Fibroblast of skin of right biceps (primary cell): Measurements from ENCODE around the gene CYP46A1.
A peak's percentile ranks its signal among the peaks of the same experiment; 100 is the strongest.

Experiments
- DNase-seq: peaks from one replicate; pipeline ENCODE4 v3.0.0-alpha.2; 2013

The CYP46A1 gene

DNA sequence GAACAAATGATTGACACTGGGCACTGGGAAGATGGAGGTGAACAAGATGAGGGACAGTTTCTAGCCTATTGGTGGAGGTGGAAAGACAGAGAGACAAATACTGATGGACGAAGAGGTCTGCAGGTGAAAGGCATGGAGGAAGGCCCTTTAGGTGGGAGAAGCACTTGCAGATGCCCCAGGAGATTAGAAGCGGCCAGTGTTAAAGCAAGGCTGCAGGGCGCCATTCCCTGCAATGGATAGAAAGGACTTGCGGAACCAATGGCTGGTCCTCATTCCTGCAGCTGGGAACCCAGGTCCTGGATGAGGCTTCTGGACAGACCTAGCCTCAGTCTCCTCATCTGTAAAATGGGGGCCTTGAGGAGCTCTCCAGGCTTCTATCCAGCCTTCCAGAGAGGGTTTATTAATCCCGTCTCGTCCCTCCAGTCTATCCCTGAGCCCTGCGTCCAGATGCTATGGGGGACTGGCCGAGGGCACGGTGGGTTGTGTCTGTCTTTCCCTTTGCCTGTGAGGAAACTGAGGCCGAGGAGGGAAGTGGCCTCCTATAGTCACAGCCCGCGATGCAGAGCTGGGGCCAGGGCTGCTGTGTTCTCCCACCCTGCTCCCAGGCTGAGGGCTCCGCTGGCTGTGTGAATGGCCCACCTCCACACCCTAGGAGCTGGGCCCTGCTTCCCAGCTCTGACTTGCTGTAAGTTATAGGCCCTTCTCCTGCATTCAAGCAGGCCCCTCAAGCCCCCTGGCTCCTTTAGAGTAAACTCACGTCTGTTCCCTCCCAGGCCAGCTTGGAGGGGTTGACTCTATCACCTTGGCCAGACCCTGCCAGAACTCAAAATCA lies 33.0 kb downstream of the CYP46A1 start:
- DNase-seq = no peak

DNA sequence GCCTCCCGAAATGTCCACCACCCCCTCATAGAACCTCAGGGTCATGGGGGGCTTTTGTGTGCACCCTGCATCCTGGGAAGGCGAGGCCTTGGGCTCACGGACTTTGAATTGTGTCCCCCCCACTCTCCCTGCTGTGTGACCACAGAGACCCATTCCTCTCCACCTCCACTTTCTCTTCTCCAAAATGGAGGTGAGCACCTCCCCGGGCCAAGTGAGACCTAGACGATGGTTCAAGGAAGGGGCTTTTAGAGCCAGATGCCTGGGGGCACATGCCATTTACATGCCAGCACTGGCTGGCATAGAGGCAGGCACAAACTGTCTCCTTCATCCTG lies 33.5 kb downstream of the CYP46A1 start:
- DNase-seq = no peak

DNA sequence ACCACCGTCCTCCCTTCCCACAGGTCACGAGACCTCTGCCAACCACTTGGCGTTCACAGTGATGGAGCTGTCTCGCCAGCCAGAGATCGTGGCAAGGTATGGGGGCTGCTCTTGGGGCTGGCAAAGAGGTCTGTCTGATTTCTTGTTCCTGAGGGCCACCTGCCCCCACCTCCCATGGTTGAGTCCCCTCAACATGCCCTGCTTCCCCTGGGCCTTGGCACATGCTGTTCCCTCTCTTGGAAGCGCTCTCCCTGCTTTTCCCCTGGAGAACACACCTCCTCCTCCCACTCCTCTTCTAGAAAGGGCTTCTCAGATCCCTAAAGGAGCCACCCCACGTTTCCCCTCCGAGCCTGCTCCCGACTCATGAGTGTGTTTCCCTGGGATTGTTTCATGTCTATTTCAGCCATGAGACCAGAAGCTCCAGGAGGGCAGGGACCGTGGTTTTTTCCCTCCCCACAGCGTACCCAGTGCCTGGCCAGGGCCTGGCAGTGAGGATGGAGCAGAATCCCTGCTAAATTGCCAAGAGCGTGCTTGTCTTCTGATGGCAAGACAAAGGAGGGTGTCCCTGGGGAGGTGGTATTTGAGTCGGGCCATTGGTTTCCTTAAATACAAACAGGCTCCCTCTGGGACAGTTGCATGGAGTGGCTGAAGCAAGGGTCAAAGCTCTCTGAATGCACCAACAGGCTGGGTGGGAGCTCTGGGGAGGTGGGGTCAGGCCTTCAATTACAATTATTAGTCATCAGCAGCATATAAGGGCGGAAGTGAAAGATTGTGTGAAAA lies 34.1 kb downstream of the CYP46A1 start:
- no peak for DNase-seq

- DNase-seq = no peak
Measured at GRCh38 chr14:99718811-99719192, 34.7 kb downstream of the CYP46A1 start.

DNA sequence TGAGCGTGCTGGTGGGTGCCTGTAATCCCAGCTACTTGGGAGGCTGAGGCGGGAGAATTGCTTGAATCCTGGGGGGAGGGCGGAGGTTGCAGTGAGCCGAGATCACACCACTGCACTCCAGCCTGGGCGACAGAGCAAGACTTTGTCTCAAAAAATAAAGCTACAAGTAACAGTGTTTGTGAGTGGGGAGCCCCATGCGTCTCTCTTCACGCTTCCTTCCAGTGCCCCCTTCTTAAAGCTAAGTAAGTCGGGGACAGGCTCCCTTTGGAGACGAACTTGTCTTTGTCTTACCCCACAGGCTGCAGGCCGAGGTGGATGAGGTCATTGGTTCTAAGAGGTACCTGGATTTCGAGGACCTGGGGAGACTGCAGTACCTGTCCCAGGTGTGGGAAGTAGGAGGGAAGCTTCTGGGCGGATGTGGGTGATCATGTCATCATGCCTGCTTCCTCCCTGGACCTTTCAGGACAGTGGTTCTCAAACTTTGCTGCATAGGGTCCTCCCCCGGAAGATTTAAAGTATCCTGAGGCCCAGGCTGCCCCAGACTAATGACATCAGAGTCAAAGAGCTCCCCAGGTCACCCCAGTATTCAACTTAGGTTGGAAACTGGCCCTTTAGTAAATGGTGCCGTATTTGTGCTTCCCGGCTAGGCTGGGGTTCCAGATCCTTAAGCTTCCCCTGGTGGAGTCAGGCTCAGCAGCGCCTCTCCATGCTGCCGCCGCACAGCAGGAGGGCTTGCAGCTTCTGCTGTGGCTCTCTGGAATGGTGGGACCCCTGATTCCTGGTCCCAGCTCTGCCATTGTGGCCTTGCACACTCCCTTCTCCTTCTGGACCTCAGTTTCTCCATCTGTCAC lies 37.1 kb downstream of the CYP46A1 start:
- no peak for DNase-seq

DNA sequence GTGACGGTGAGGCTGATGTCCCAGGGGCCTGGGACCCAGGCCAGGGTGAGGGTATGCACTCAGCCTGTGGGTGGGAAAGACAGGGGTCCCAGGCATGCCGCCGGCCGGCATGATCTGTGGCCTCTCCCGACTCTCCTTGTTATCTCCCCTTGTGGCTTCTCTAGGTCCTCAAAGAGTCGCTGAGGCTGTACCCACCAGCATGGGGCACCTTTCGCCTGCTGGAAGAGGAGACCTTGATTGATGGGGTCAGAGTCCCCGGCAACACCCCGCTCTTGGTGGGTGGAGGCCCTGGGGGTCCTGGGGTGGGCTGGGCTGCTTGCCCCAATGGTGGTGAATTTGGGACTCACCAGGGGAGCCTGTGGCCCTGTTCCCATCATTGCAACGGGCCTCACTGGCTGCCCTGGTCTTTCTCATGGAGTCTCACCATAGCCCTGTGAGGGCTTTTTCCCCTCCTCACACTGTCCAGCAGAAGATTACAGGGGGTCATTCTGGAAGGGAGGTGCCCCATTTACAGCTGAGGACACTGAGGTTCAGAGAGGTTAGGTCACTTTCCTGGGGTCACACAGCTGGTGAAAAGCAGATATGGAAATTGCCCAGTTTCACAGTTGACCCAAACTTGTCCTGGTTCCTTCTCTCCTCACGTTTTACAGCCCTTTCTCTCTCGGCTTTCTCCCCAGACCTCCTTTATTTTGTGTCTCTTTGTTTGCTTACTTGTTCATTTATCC lies 37.9 kb downstream of the CYP46A1 start:
- no peak for DNase-seq

DNA sequence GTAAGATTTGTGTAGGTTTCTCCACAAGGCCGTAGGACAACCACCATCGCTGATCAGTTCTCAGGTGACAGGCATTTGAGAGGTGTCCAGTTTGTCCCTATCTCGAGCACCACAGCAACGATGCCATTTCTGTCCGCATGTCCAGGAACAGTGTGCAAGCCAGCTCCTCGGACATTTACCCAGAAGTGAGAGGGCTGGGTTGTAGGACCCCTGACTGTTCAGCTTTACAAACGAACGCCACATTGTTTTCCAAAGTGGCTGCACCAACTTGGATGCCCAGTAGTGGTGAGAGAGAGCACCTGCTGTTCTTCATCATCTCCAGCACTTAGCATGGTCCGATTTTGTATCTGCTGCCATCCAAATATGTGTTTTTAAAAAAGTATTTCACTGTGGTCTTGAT lies 38.6 kb downstream of the CYP46A1 start:
- no peak for DNase-seq

GRCh38 chr14:99724196-99724891 lies 40.2 kb downstream of the CYP46A1 start:
- peak; percentile 36 for DNase-seq

GRCh38 chr14:99724939-99725773 lies 41.1 kb downstream of the CYP46A1 start:
- no peak for DNase-seq

DNA sequence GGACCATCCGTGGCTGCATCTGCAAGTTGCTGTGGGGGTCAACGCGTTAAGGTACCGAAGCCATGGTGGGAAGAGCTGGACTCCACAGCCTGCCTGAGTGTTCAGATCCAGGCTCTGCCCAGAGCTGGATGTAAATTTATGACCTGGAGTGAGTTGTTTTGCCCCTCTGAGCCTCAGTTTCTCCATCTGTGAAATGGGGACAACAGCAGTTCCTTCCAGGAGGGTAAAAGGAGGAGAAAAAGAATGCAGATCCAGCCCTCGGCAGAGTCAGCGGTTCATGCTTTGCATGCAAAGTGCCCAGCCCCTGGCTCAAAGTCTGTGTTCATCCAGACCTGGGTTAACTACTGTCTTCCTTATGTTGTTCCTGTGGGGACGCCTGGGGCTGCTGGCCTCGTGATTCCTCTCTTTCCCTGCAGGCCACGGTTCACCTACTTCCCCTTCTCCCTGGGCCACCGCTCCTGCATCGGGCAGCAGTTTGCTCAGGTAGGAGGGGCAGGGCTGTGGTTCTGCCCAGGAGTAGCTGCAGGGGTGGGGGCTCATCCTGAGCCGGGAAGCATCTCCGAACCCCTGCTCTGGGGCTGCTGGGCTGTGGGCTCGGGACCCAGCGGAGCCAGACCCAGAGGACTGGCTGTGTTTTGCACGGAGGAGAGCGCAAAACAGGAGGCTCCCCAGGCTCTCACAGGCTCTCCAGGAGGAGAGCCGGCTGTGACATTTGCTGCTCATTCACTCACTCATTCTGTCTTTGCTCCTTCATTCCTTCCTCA lies 41.9 kb downstream of the CYP46A1 start:
- DNase-seq = no peak

DNA sequence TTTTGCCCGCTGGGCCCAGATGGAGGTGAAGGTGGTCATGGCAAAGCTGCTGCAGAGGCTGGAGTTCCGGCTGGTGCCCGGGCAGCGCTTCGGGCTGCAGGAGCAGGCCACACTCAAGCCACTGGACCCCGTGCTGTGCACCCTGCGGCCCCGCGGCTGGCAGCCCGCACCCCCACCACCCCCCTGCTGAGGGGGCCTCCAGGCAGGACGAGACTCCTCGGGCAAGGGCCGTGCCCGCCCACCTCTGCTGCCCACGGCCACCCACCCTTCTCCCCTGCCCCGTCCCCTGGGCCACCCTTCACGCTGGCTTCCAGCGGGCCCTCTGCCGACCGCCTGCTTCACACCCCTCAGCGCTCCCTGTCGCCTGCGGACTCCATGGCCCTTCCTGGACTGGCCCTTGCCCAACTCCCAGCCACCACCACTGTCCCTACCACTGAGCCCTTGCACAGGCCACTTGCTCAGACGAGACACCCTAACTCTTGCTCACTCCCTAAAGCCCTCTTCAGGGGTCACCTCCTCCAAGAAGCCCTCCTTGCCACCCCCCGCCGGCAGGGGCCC lies 42.5 kb downstream of the CYP46A1 start:
- DNase-seq = no peak

DNA sequence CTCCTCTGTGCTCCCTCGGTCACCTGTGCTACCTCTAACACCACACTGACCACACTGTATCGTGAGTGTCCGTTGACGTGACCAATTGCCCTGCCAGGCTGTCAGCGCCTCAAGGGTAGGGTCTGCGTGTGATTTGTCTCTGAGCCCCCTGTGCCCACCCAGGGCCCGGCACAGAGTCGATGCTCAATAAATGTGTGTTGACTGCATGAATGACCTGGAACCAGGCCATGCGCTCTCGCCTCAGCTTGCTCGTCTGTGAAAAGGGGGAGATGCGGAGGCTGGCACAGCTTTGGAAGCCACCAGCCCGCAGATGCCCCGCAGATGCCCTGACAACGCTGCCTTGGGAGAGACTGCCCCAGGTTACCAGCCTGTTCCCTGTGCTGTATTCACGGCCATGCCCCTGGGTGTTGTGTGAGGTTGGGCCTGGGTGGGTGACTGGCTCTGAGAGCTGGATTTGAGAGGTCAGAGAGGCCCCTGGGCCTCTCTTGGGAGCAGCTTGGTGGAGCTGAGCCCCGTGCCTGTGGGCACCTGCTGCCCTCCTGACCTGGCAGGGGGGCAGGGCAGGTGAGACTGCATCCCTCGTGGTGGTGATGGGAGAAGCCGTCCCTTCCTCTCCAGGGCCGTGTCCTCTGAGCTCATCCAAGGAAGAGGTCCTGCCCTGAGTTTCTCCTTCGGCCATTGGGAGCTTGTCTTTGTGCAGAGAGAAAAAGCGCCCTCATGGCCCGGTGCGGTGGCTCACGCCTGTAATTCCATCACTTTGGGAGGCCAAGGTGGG lies 43.2 kb downstream of the CYP46A1 start:
- DNase-seq = no peak

DNA sequence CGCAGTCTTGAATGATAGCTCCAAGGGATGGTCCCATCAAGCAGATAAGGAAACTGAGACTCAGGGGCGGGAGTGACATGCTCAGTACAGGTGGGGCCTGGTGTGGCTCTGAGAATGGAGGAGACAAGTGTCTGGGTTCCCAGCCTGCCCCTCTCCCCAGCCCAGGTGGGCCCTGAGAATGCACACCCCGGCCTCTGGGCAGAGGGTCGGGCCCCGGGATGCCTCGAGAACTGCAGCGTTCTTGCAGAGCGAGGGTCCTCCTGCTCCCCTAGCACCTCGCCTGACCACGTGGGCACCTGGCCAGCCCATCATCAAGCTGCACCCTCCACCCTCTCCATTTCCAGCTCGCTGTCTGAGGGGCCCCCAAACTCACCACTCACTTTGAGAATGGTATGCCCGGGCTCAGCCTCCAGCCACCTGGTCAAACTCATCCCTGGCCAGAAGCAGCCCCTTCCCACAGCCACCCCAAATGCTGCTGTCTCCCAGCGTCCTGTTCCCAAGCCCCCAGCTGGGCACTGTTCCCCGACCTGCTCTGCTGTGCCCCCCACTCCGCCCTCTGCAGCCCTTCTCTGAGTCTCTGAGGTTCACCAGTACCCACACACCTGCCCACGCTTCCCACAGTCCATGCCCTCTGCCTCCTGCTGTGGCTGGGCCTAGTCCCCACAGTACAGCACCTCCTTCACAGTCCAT lies 44.3 kb downstream of the CYP46A1 start:
- no peak for DNase-seq

- DNase-seq = no peak
Measured at GRCh38 chr14:99728981-99729451, 44.9 kb downstream of the CYP46A1 start.

DNA sequence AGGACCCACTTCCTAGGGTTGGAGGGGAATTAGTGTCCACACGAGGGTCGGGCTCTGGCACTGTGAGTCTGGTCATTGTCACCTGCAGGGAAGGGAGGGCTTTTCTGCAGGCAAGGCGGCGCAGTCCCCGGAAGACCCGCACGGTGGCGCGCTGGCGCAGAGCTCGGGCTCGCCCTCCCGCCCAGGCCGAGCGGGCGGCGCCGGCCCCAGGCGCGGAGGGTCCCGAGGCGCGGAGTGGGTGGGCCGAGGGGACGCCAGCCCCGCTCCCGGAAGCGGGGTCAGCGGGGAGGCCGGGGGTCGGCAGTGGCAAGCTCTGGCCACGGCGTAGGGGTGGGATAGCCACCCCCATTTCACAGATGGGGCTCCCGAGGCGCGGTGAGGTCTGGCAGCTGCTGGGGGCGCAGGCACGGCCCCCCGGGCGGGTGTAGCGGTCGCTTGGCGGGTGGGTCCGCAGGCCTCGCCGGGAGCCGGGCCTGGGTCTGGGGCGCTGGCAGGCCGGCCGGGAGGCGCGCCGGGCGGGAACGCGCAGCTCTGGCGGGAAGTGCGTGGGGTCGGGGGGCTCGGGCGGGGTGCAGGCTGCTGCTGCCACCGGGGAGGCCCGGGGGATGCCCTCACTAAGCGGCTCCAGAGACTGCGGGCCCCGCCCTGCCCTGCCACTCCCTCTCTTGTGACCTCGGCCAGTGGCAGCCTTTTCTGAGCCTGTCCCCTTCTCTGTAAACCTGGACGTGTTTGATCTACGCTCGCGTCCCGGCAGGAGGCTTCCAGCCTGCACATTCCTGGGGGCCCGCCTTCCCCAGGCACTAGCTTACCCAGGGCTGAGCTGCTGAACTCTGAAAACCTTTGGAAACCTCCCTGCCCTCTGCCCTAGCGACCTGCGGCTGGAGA lies 46.1 kb downstream of the CYP46A1 start:
- DNase-seq = peak; percentile 27

- DNase-seq = no peak
Measured at GRCh38 chr14:99730876-99731546, 46.9 kb downstream of the CYP46A1 start.
